A549 (cell line): ENCODE results near the gene CFAP77. TPM values are rescaled to one million over a fixed set of nuclear protein-coding genes. Genes with fewer than 3 reads are reported as not detected.

Source experiments
- ATAC-seq, 2 experiments: fragments of 200-7000 bp in 1 of 2; fragments of >200 bp in 1 of 2; cut with Nextera tagmentation in 1 of 2; cut with Tn5 transposase in 1 of 2; 3 replicates each; pipeline versions ENCODE4 v1.8.0 to v1.9.1; 2018 to 2020; ENCODE audit warnings: mild to moderate bottlenecking in 1 of 2, moderate library complexity in 1 of 2
- CTCF ChIA-PET: fragments of 300-600 bp; sonication (Branson Sonifier 250); formaldehyde crosslinking; extraction: SDS; loops from one replicate; lab custom pipeline; 2021; ENCODE audit warnings: antibody characterized with exemption, inconsistent platforms; lab: Yijun Ruan, JAX
- POLR2A ChIA-PET: fragments of 350-600 bp; formaldehyde crosslinking; extraction: SDS; loops from one replicate; lab custom pipeline; 2021; ENCODE audit warnings: antibody characterized with exemption, inconsistent platforms; lab: Yijun Ruan, JAX
- DNase-seq, 2 experiments: peaks; one replicate each; pipeline versions ENCODE4 v3.0.0 to v3.0.0-alpha.2; 2011 to 2016; ENCODE audit warnings: low read depth in 1 of 2, low spot score in 1 of 2
- FAIRE-seq: peaks from 2 replicates; lab custom pipeline; 2011; peaks lifted over from hg19 to GRCh38; lab: Jason Lieb, UNC
- H3K27ac ChIP-seq, 2 experiments: fragments of >200 bp; sonication (Bioruptor Twin); formaldehyde crosslinking; 3 replicates each; pipeline ENCODE4 v1.5.1; 2016 to 2017
- H3K4me1 ChIP-seq: fragments of >200 bp; sonication (Bioruptor Twin); formaldehyde crosslinking; 3 replicates; pipeline ENCODE4 v1.6.1; 2016
- H3K4me2 ChIP-seq: fragments of >200 bp; sonication (Bioruptor Twin); formaldehyde crosslinking; 3 replicates; pipeline ENCODE4 v1.6.1; 2016
- H3K4me3 ChIP-seq: fragments of >200 bp; sonication (Bioruptor Twin); formaldehyde crosslinking; 3 replicates; pipeline ENCODE4 v1.5.1; 2016
- H3K9me3 ChIP-seq: fragments of >200 bp; sonication (Bioruptor Twin); formaldehyde crosslinking; 3 replicates; pipeline ENCODE4 v1.6.1; 2016
- CBX2 ChIP-seq: fragments of 200-600 bp; sonication (generic); IDR thresholded peaks from 2 replicates; pipeline ENCODE4 v1.6.1; 2016; ENCODE audit warnings: low read depth, mild to moderate bottlenecking, borderline replicate concordance
- EHF ChIP-seq: fragments of 250-450 bp; sonication (Bioruptor Pico); IDR thresholded peaks from 2 replicates; pipeline ENCODE4 v1.5.0; 2020; ENCODE audit warnings: mild to moderate bottlenecking
- EHMT2 ChIP-seq: fragments of 200-600 bp; sonication (generic); IDR thresholded peaks from 2 replicates; pipeline ENCODE4 v1.6.1; 2016; ENCODE audit warnings: antibody characterized with exemption, low read depth, mild to moderate bottlenecking, moderate library complexity
- EP300 ChIP-seq, 2 experiments: fragments of >200 bp; sonication (Bioruptor Twin); formaldehyde crosslinking; IDR thresholded peaks; 2 replicates in 1 of 2; 3 replicates in 1 of 2; pipeline ENCODE4 v1.6.1; 2016 to 2017
- FOSL2 ChIP-seq, 2 experiments: fragments of 450-650 bp in 1 of 2; fragments of >200 bp in 1 of 2; sonication (Bioruptor Twin) in 1 of 2; formaldehyde crosslinking; IDR thresholded peaks; 2 replicates each; pipeline versions ENCODE4 v1.5.0 to v1.6.1; 2016 to 2020; ENCODE audit warnings: mild to moderate bottlenecking in 1 of 2, moderate library complexity in 1 of 2
- HES2 ChIP-seq: fragments of >200 bp; sonication (Bioruptor Twin); formaldehyde crosslinking; IDR thresholded peaks from 2 replicates; pipeline ENCODE4 v1.6.1; 2016
- HOXB13 ChIP-seq: fragments of 250-450 bp; sonication (Bioruptor Pico); IDR thresholded peaks from 2 replicates; pipeline ENCODE4 v1.5.0; 2020; ENCODE audit warnings: low read depth, mild to moderate bottlenecking, moderate library complexity
- HOXB5 ChIP-seq: fragments of 250-450 bp; sonication (Bioruptor Pico); IDR thresholded peaks from 2 replicates; pipeline ENCODE4 v1.5.0; 2020; ENCODE audit warnings: mild to moderate bottlenecking, moderate library complexity
- PHF8 ChIP-seq: fragments of 200-600 bp; sonication (generic); IDR thresholded peaks from 2 replicates; pipeline ENCODE4 v1.6.1; 2016; ENCODE audit warnings: low read depth, mild to moderate bottlenecking, antibody characterized with exemption, moderate library complexity, borderline replicate concordance
- REST ChIP-seq: fragments of 200-600 bp; sonication (generic); IDR thresholded peaks from 2 replicates; pipeline ENCODE4 v1.6.1; 2016; ENCODE audit warnings: antibody characterized with exemption, mild to moderate bottlenecking, moderate library complexity
- RFX5 ChIP-seq: fragments of 450-650 bp; IDR thresholded peaks from 2 replicates; pipeline ENCODE4 v1.7.1; 2014; ENCODE audit warnings: antibody characterized with exemption, mild to moderate bottlenecking, moderate library complexity
- SMC3 ChIP-seq: fragments of >200 bp; sonication (Bioruptor Twin); formaldehyde crosslinking; IDR thresholded peaks from 3 replicates; pipeline ENCODE4 v1.6.1; 2018; ENCODE audit warnings: inconsistent platforms
- SREBF2 ChIP-seq: fragments of 450-650 bp; IDR thresholded peaks from 2 replicates; pipeline ENCODE4 v1.6.1; 2014; ENCODE audit warnings: mild to moderate bottlenecking, moderate library complexity
- TP53 ChIP-seq: fragments of 250-450 bp; sonication (Bioruptor Pico); IDR thresholded peaks from 2 replicates; pipeline ENCODE4 v1.5.0; 2021; ENCODE audit warnings: mild to moderate bottlenecking, moderate library complexity
- WGBS: methylation state at CpG from one replicate; pipeline ENCODE4 v1.1.6; 2017; ENCODE audit errors: missing lambda C conversion rate; 5-methylcytosine and 5-hydroxymethylcytosine counted together
- polyA plus RNA-seq, 4 experiments: library from polyadenylated mRNA; depleted of rRNA in 3 of 4; stranded (reverse); fragments of >200 nt; fragmentation: RNase III in 1 of 4; extraction: RNeasy Plus Mini Kit Qiagen cat#74134 plus additional on column Dnase treatment in 1 of 4; gene quantifications; 2 replicates in 3 of 4; 3 replicates in 1 of 4; pipeline ENCODE4 v1.2.3, GENCODE V29; 2011 to 2017
- TF ChIP-seq, protein P1 (sequence below): IDR thresholded peaks from 2 replicates; pipeline ENCODE4 v1.6.1; 2012

CFAP77 gene
- polyA plus RNA-seq, 2 of the 4 experiments (the other 2 are of a cell fraction): 0.05 TPM; not detected in 1

- POLR2A ChIA-PET: no interaction called here
- no peak for FAIRE-seq
- DNase-seq: no peak
- H3K27ac ChIP-seq: no peak overlapping the region
- 43% methylated on average over 20 of the region's 21 CpGs for WGBS
- TF ChIP-seq PHF8: no peak
- no peak for TF ChIP-seq EHF (CRISPR knock-in tag)
- no peak for TF ChIP-seq TP53
- H3K9me3 ChIP-seq: no peaks in the 10 kb centered on the region
- CTCF ChIA-PET: interaction anchor here (1.0 to 2.8 kb wide), 6 partner anchors 8 to 57 kb away, joined by 3 to 22 read pairs (median 4); no protein-coding TSS in a partner anchor
- H3K4me2 ChIP-seq: no peak overlapping the region
- no peak for ATAC-seq
- no peak overlapping the region for H3K4me3 ChIP-seq
- H3K4me1 ChIP-seq: no peaks in the 10 kb centered on the region
Measured at GRCh38 chr9:132517815-132518550, 108.0 kb downstream of the CFAP77 start.

DNA sequence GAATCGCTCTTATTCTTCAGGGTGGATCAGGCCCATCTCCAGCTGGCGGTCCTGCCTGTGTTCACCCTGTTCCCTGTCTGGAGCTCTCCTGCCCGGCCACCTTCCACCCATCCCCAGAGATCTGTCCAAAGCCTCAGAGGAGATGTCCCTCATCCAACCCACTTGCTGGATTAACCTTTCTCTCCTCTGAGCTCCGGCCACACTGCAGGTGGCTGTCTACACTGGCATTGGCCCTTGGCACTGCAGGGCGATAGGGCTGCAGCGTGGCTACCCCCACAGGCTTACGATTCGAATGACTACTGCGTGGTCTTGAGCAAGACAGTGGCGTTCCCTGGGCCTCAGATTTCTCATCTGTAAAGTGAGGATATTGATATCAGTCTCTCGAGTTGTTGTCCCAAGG lies 108.6 kb downstream of the CFAP77 start:
- H3K4me1 ChIP-seq: no peaks in the 10 kb centered on the region
- no peak overlapping the region for H3K27ac ChIP-seq
- DNase-seq (no peak), FAIRE-seq (no peak), ATAC-seq (no peak)
- no peak overlapping the region for H3K4me3 ChIP-seq
- no peak overlapping the region for H3K4me2 ChIP-seq
- no peaks in the 10 kb centered on the region for H3K9me3 ChIP-seq
- TF ChIP-seq EP300 (IDR thresholded peaks at IDR 0.05): no peak
- no peak for TF ChIP-seq EHF (CRISPR knock-in tag)
- no peak for TF ChIP-seq RFX5
- TF ChIP-seq REST: no peak
- no peak for TF ChIP-seq SMC3
- ChIA-PET CTCF (interaction anchor here (1.0 to 2.8 kb wide), 5 partner anchors 8 to 57 kb away, joined by 3 to 22 read pairs (median 4); no protein-coding TSS in a partner anchor), POLR2A (no interaction called here)
- WGBS: 23% methylated on average over 11 of the region's 11 CpGs

DNA sequence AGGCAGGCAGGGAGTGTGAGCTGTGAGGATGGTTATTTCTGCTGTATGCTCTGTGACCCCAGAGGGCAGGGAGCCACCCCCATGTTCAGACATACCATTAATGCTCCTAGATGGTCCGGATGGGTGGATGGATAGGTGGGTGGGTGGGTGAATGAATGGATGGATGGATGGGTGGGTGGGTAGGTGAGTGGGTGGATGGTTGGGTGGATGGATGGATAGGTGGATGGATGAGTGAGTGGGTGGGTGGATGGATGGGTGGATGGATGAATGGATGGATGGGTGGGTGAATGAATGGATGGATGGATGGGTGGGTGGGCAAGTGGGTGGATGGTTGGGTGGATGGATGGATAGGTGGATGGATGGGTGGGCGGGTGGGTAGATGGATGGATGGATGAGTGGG lies 109.0 kb downstream of the CFAP77 start:
- Histone ChIP-seq H3K4me2 (no peak overlapping the region), H3K27ac (no peak overlapping the region), H3K9me3 (no peaks in the 10 kb centered on the region), H3K4me3 (no peak overlapping the region), H3K4me1 (no peaks in the 10 kb centered on the region)
- ATAC-seq (no peak), DNase-seq (no peak), FAIRE-seq (no peak)
- WGBS: 0% methylated on average over 1 of the region's 2 CpGs
- ChIA-PET POLR2A (no interaction called here), CTCF (interaction anchor here (1.1 to 2.8 kb wide), 4 partner anchors 11 to 56 kb away, joined by 3 to 22 read pairs (median 10); no protein-coding TSS in a partner anchor)
- TF ChIP-seq, protein P1, sequence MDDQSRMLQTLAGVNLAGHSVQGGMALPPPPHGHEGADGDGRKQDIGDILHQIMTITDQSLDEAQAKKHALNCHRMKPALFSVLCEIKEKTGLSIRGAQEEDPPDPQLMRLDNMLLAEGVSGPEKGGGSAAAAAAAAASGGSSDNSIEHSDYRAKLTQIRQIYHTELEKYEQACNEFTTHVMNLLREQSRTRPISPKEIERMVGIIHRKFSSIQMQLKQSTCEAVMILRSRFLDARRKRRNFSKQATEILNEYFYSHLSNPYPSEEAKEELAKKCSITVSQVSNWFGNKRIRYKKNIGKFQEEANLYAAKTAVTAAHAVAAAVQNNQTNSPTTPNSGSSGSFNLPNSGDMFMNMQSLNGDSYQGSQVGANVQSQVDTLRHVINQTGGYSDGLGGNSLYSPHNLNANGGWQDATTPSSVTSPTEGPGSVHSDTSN: no peak
- no peak for TF ChIP-seq EHMT2
- TF ChIP-seq SREBF2: no peak
- TF ChIP-seq CBX2: no peak
- no peak for TF ChIP-seq HES2
- no peak for TF ChIP-seq HOXB13
- no peak for TF ChIP-seq FOSL2 (IDR thresholded peaks at IDR 0.05)
- TF ChIP-seq FOSL2 (CRISPR knock-in tag; IDR thresholded peaks at IDR 0.05): no peak
- TF ChIP-seq RFX5: no peak
- no peak for TF ChIP-seq HOXB5 (CRISPR knock-in tag)
